SIG-M5 treated with dmso at 0.1 percent for 504 hours (cell line): Measurements from ENCODE around the gene PDGFB.

Experiments used
- DNase-seq: peaks from one replicate; lab custom pipeline; 2025; ENCODE audit not compliant: unreplicated experiment; lab: John Stamatoyannopoulos, UW

The PDGFB gene

DNA sequence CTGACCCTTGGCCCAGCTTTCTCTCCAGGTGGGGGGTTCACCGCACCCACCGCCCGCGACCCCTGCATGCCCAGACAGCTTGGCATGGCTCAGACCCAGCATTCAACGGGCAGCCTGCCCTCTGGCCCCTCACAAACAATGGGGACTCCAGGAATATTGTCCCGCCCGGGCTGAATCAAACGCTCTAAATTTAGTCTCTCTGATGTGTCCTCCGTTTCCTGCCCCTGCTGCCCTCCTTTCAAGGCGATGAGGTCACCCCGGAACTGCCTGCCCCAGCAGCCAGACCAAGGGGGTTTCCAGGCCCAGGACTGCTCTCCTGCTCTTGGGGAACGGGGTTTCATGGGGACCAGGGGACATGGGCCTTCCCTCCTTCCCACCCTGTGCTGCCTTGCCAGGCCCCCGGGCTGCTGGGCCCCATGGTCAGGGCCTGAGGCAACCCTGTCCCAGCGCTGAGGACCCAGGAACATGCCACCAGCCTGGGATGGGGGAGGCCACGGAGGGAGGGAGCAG lies 10.1 kb upstream of the PDGFB start:
- DNase-seq, result no peak

DNA sequence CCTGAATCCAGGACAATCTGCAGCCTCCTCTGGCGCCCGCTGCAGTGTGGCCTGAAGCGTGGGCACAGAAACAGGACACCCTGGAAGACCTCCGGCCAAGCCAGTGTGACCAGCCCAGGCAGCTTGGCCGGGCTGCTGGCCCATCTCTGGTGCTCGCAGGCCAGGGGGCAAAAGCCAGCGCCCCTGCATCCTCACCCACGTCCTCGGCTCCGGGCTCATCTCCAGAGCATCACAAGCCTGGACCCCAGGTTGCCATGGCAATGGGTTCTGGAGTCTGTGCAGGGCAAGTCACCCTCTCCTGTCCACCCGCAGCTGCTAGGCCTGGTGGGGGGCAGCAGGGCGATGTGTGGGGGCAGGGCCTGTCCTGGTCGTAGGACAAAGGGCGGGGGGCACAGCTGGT lies 9.3 kb upstream of the PDGFB start:
- DNase-seq, result no peak

DNA sequence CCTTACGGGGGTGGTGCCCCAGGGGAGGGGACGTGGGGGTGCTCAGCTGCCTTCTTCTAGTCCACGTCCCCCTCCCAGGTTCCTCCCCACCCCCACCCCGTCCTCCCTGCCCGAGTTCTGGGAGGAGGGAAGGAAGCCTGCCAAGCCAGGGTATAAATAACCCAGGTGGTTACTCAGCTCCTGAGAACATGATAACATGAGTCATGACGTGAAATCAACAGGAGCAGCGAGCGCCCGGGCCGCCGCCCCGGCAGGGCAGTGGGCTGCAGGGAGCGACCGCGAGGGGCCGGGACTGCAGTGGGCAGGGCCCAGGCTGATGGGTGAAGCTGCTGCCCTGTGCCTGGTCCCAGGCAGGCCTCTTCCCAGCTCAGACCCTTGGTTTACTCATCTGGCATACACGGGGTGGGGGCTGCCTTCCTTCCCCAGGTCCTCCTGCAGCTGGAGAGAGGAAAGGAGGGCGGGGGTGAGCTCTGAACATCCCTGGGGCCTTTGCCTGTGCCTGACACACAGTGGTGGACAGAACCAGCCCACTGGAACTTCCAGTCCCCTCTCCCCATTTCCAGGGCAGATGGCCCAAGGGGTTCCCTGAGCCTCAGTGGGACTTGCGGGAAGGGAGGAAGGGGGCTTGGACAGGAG lies 8.8 kb upstream of the PDGFB start:
- no peak for DNase-seq

DNA sequence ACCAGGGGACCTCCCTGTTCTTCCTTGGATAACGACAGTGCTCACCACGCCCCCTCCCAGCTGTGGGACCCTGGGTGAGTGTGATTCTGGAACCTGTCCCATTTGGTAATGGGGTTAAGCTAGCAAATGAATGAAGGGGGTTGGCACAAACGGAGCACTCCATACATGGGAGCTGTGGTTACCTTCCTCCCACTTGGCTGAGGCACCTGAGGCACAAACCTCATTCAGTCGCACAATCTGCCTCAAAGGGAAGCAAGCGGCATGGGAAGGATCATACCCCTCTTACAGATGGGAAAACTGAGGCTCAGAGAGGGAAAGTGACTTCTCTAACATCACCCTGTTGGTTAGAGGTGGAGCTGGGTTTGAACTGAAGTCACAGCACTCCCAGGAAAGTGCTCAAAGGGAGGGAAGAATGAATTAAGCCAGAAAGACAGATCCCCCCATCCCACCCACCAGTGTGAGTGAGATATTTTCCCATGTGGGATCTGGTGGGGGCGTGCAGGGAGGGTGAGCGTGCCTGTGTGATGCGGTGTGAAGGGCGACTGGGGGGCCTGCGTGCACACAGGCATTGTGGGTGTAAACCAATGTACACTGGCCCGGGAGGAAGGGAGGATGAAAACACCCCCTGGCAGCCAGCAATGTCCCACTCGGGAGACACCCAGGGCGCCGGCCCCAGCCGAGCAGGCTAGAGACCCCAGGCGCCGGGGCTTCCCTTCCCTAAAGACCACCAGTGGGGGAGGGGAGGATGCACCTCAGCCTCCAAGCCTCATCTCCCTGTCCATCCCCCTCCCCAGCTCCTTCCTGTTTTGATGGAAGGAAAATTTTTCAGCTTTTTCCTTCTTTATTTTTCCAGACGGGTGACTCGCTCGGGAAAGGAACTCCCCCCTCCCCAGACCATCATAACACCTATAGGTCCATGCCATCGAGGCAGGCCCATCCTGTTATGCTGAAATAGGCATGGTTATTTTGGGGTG lies 8.0 kb upstream of the PDGFB start:
- DNase-seq, result no peak

DNA sequence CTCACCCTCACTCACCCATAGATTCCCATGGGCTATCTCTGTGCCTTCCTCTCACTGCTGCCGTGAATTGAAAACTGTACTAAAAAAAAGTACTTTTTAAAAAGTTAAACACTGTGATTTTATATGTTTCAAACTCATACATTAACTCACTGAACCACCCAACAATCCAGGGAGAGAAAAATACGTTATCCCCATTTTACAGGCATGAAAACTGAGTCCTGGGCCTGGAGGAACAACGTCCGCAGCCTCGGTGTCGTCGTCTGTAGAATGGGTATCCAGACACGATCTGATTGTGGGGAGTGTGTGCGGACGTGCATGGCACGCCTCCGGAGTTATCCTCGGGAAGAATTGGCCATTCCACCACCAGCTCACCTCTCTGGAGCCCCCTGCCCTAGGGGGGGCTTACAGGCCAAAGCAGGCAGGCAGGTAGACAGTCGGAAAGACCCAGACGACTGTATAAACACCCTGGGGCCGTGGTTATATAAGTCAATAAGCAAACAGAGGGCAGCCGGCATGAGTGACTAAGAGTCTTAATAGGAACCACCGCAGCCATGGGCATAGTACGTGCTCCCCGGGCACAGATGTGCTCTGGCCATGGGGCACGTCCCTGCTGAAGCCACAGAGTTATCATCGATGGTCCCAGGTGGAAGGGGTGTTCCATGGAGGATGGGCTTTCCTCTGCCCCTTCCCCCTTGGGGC lies 7.1 kb upstream of the PDGFB start:
- no peak for DNase-seq

DNA sequence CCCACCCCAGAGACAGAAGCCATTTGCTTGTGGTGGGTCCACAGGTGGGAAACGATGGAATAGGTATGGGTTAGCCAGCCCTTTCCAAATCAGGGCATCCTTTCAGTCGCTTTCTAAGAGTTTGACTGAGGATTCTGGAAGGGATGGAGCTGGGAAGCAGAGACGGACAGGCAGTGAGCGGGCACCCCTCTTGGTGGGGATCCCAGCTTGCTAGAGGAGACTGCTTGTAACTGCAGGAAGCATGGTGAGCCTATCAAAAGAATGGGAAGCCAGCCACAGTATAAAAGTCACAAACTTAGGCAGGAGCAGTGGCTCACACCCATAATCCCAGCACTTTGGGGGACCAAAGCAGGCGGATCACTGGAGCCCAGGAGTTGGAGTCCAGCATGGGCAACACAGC lies 6.1 kb upstream of the PDGFB start:
- DNase-seq, result no peak

DNA sequence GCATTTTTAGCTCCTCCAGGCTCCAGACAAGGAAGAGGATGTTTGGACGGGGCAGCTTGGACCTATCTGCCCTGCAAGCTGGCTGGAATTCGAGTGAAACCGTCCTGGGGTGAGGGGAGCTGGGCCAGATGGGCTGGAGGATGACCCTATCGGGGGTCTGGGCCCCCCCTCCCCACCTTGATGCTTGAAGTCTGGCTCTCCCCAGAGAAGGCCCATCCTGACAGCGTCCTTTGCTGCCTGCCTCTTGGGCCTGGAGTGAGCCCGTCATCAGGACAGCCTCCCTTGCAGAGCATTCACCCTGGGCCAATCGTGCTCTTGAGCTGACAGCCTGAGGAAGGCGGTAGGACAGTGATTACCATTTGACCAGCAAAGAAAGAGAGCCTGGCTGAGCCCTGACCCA lies 5.3 kb upstream of the PDGFB start:
- DNase-seq, result no peak

DNA sequence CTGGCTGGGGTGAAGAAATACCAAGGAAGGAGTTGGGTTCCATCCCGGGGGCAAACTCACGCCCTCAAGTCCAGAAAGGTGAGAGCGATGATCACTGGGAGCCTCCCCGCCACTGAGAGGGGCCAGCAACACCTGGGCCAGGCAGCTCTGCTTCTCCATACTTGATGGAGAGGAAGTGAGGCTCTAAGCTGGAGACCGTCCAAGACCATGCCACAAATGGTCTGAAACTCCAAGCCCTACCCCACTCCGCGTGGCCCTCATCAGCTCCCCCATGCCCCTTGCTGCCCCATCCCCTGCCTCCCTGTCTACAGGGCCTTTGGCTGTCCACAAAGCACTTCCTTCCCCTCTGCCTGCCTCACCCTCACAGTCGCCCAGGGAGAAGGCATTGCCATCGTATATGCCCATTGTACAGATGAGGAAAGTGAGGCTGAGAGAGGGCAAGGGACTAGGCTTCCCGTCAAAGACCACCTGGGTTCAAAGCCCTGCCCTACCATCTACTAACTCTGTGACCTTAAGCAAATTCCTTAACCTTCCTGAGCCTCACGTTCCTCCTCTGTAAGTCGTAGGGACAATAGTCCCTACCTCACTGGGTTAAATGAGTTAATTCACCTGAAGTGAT lies 4.4 kb upstream of the PDGFB start:
- no peak for DNase-seq

DNA sequence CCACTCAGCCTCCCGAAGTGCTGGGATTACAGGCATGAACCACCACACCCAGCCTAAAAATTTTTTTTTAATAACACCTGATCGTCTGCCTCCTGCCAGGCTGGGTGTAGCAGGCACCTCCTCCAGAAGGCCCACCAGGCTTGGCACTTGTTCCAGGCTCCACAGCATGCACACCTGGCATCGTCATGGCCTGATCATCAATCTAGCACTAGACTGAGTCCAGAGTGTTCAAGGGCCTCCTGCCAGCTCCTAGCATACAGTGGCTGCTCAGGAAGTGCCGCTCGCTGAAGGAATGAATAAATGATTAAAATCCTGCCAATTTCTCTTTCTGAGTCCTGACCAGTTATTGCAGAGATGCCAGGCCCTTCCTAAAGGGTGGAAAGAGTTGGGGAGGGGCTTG lies 3.5 kb upstream of the PDGFB start:
- no peak for DNase-seq

DNA sequence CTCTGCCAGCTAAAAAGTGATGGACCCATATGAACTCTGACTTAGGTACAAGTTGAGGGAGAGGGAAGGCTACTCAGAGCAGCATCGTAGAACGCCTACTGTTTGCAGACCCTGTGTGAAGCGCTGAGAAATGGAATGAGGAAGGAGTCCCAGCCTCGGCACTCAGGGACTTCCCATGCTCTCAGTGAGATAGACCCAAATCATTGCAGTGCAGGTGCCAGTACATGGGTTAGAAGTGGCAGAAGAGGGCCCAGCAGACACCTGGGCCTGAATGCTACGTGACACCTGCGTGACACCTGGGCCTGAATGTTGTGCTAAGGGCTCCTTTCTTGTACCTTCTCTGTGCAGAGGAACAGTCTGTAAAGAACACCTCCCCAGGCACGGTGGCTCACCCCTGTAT lies 2.6 kb upstream of the PDGFB start:
- no peak for DNase-seq

DNA sequence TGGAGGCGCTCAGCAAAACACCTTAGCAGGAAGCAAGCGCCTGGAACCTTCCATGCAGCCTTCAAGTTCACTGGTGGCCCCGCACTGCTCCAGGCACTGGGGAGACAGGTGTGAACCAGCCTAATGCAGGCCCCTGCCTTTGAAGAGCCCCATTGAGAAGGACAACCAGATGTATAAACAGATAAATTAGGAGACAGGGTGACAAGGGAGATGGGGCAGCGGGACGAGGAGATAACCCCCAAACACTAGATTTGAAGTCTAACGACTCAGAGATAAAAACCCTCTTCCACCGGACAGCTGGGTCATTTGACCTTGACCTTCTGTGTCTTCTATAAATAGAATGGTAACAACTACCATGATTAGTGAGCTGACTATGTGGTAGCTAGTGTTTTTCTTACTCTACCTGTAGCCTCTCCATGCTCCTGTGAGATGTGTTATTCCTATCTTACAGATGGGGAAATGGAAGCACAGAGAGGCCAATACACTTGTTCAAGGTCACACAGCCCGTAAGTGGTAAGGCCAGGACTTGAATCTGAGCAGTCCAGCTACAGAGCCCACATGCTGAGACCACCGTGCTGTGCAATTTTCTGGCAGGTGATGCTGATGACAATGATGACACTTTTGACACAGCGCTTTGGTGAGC lies 2.0 kb upstream of the PDGFB start:
- DNase-seq, result no peak

DNA sequence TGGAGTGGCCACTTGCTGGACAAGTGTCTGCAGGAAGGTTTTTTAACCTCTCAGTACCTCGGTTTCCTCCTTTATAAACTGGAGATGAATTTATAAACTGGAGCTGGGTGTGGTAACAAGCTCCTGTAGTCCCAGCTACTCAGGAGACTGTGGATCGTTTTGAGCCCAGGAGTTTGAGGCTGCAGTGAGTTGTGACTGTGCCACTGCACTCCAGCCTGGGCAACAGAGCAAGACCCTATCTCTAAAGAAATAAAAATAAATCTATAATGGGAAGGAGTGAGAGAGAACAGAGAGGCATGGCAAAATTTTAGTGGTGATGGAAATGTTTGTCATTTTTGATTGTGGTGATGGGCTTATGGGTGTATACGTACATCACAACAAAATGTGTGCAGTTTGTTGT lies 1.4 kb upstream of the PDGFB start:
- no peak for DNase-seq

DNA sequence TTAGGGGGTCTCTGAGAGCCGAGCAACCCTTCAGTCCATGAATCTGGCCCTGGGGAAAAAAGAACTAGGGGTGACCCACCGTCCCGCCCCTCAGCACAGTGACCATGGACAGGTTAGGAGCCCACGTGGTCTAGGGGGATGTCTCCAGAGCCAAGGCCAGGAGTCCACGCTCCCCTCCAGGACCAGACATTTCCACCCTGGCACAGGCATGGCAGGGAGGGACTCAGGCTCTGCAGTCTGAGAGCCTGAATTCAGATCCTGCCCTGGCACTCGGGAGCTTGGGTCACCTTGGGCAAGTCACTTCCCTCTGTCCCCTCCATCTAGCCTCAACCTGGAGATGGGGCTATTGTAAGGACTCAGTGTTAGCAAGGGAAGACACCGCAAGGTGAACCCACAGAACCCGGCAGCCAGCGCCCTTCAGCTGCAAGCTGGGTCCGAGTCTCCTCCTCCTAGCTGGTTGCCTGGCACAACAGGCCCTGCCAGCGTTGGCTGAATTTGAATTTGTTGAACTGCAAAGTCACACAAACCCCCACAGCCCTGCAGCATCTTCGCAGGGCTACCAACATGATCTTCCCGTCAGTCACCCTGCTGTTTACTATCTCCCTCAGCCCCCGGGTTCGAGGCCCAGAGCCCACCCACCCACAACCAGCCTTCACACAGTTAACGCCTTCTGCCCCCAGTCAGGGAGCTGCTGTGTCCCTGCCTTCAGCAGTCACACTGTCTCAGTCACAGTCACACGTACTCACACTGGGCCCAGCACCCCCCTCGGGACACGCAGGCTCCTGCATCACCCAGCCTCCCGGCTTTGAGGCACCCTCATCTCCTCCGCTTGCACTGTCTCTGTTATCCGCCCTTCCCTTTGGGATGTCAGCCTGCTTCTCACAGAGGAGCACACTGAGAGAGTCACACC lies 603 bp upstream of the PDGFB start:
- DNase-seq, result no peak

DNA sequence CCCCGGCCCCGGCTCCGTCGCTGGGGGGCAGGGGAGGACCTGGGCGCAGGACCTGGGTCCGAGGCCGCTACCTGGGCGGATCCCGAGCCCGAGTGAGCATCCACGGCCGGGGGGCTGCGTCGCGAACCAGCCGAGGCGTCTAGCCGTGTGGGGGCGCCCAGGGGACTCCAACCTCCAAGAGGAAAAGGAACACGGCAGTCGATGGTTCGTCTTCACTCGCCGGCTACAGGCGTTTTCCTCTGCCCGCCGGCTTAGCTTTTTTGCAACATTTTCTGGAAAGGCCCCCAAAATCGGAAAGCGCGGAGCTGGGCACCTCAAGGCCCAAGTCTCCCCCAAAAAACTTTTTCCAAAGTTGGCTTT lies 666 bp downstream of the PDGFB start:
- DNase-seq, result no peak

DNA sequence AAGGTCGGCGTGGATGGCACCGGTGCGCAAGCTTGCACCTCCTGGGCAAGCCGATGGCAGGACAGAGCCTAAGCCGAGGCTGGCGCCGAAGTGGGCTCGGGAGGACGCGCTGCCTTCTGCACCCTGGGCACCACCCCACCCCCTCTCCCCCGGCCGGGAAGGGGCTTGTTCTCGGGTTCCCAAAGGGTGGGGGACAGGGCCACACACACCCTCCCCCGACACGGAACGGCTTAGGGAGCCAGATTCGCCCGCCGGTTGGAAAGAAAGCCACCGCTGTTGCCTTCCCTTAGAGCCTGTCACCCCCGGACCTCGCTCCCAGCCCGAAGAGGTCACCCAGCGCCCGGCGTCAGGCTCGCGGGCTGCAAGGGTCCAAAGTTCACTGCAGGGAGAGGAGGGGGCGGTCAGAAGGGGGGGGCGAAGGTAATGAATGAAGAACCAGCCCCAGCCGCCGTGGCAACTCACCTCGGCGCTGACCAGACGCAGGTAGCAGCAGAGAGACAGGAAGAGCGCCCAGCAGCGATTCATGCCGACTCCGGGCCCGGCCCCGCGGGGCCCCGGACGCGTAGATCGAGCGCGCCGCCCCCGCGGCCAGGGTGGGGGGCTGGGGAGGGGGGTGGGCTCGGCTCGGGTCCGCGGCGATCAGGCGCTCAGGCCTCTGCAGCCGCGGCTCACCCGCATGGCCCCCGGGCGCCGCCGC lies 1.2 kb downstream of the PDGFB start:
- no peak for DNase-seq

DNA sequence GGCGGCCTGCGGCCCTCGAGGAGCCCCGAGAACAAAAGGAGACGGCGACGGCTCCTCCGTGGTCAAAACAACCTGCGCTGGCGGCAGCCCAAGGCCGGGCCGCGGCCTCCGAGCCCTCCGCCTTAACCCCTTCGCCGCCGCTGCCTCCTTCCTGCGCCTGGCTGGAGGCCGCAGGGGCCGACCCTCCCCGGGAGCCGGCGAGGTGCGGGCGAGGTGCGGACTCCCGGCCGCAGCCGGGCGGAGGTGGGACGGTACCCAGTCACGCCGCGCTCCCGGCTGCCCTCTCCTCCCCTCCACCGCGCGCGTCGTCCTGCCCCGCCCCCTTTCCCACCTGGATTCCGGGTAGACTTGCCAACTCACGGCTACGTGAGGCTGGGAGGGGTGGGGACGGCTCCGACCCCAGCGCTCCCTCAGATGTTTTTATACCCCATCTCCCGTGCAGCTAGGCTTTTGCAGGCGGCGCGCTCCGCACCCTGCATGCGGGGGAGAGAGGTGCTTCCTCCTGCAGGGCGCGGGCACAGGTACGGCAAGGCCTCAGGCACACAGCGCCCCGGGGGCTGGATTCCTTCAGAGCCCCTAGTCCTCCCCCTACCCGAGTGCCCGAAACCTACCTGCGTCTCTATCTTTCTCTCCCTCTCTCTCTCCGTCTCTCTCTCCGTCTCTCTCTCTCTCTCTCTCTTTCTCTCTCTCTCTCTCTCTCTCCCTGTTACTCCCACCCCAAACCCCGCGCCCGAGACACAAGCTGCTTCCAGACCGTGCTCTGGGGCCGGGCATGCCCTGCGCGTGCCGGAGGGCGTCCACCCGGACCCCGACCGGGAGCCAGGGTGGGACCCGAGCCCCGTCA lies 2.0 kb downstream of the PDGFB start:
- no peak for DNase-seq

DNA sequence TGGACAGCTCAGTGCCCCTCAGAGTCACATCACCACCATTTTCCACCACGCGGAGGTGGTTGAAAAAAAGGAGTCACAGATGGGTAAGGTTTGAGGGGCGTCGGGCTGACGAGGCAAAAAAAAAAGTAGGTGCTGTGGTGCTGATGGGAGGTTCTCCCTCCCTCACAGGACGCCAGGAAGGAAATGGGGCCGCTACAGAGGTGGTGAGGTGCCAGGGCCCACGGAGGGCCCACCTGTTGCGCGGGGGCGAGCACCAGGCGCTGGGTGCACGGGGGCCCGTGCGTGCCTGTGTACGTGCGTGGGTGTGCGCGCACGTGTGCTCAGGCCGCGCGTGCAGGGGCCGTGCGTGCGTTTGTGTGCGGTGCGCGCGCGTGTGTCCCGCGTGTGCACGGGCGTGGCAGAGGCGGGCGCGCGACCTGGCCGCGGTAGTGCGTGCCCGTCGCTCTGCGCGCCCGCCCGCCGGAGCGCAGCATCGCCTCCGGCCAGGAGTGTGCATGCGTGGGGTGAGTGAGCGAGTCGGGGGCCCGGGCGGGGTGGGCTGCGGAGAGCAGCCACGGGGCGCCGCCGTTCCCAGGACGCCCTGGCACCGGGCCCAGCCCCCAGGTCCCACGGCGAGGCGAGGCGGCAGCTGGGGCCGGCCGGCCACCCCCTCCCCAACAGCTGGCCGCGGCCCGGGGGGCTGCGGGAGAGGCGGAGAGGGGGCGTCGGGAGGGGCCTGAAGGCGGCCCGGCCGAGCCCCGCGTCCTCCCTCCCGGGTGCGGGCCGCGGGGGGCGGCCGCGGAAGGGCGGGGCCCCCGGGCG lies 2.8 kb downstream of the PDGFB start:
- no peak for DNase-seq
